Endothelial cell of umbilical vein (primary cell): ENCODE measurements around the gene SRPK2. TPM values are rescaled to one million over a fixed set of nuclear protein-coding genes. Genes with fewer than 3 reads are reported as not detected.

Experiments
- BruUV-seq: library from RNA; stranded (reverse); fragments of 400-500 nt; replicated peaks from 2 replicates; lab custom pipeline; 2021; lab: Mats Ljungman, UMichigan
- CTCF ChIA-PET: fragments of 300-600, 350-600 bp; sonication (Branson Sonifier 250); formaldehyde crosslinking; loops from one replicate; lab custom pipeline; 2021; ENCODE audit warnings: antibody characterized with exemption, inconsistent platforms; lab: Charles Lee
- POLR2A ChIA-PET: fragments of 300-600, 350-600 bp; sonication (Branson Sonifier 250); formaldehyde crosslinking; loops from one replicate; lab custom pipeline; 2021; ENCODE audit warnings: antibody characterized with exemption, inconsistent platforms; lab: Charles Lee
- DNase-seq: peaks from one replicate; pipeline ENCODE4 v3.0.0-alpha.2; 2011; ENCODE audit warnings: low read depth, low spot score
- FAIRE-seq: peaks from 2 replicates; lab custom pipeline; 2011; peaks lifted over from hg19 to GRCh38; lab: Jason Lieb, UNC
- H2AFZ ChIP-seq: 2 replicates; pipeline ENCODE4 v1.6.0; 2012; ENCODE audit warnings: low read depth, low read length, control low read depth, inconsistent platforms
- H3K27ac ChIP-seq: 2 replicates; pipeline ENCODE4 v1.5.1; 2011; ENCODE audit warnings: low read depth, mild to moderate bottlenecking, control low read depth, low read length, moderate library complexity; ENCODE audit not compliant: insufficient read depth
- H3K27me3 ChIP-seq, 2 experiments: 2 replicates each; pipeline versions ENCODE4 v1.6.0 to v1.6.1; 2011; ENCODE audit warnings: low read length in 2 of 2, mixed read lengths in 1 of 2; ENCODE audit not compliant: control insufficient read depth in 2 of 2, insufficient read depth in 2 of 2
- H3K36me3 ChIP-seq, 2 experiments: 2 replicates in 1 of 2; 3 replicates in 1 of 2; pipeline ENCODE4 v1.5.1; 2011; ENCODE audit warnings: low read length in 2 of 2, mild to moderate bottlenecking in 1 of 2, moderate library complexity in 1 of 2; ENCODE audit not compliant: control insufficient read depth in 2 of 2, insufficient read depth in 2 of 2; ENCODE audit errors: extremely low read depth in 1 of 2
- H3K4me1 ChIP-seq: 3 replicates; pipeline ENCODE4 v1.5.1; 2011; ENCODE audit warnings: mild to moderate bottlenecking, low read length; ENCODE audit not compliant: control insufficient read depth, insufficient read depth; ENCODE audit errors: extremely low read depth
- H3K4me2 ChIP-seq: 2 replicates; pipeline ENCODE4 v1.6.1; 2011; ENCODE audit warnings: low read length, control low read depth, mixed read lengths; ENCODE audit not compliant: insufficient read depth
- H3K4me3 ChIP-seq, 3 experiments: fragments of 200-600 bp in 1 of 3; sonication (generic), shearing (Covaris generic) in 1 of 3; replicated peaks in 1 of 3; 2 replicates each; pipeline ENCODE4 v1.5.1; 2011 to 2016; ENCODE audit warnings: control low read depth in 3 of 3, low read length in 3 of 3, mild to moderate bottlenecking in 2 of 3, inconsistent platforms in 1 of 3, low read depth in 1 of 3, moderate library complexity in 1 of 3; ENCODE audit not compliant: insufficient read depth in 1 of 3
- H3K79me2 ChIP-seq: 2 replicates; pipeline ENCODE4 v1.6.0; 2012; ENCODE audit warnings: low read length, inconsistent platforms; ENCODE audit not compliant: control insufficient read depth, insufficient read depth
- H3K9ac ChIP-seq: replicated peaks from 2 replicates; pipeline ENCODE3; 2011; ENCODE audit warnings: low read length, control low read depth; ENCODE audit not compliant: insufficient read depth; ENCODE audit errors: extremely low read depth
- H3K9me1 ChIP-seq: replicated peaks from 3 replicates; pipeline ENCODE4 v1.6.0; 2011; ENCODE audit warnings: mild to moderate bottlenecking, low read length; ENCODE audit not compliant: control insufficient read depth, insufficient read depth; ENCODE audit errors: extremely low read depth
- H3K9me3 ChIP-seq: replicated peaks from 2 replicates; pipeline ENCODE4 v1.5.1; 2012; ENCODE audit warnings: low read length, inconsistent platforms; ENCODE audit not compliant: control insufficient read depth, insufficient read depth
- H4K20me1 ChIP-seq: replicated peaks from 2 replicates; pipeline ENCODE3; 2011; ENCODE audit warnings: mild to moderate bottlenecking, low read length; ENCODE audit not compliant: control insufficient read depth, insufficient read depth; ENCODE audit errors: extremely low read depth
- CTCF ChIP-seq, 2 donors: IDR thresholded peaks; 1 replicate in 1 of 2; 2 replicates in 1 of 2; pipeline ENCODE4 v1.5.1; 2011; ENCODE audit warnings: low read length in 2 of 2, mild to moderate bottlenecking in 2 of 2, moderate library complexity in 2 of 2, control low read depth in 1 of 2, inconsistent platforms in 1 of 2, low read depth in 1 of 2; ENCODE audit not compliant: insufficient read depth in 1 of 2; ENCODE audit errors: extremely low read depth in 1 of 2
- dilution Hi-C: fragments of 300-500 bp; cut with MboI; formaldehyde crosslinking; loops from one replicate; pipeline ENCODE4 v1.15.0; 2019; ENCODE audit warnings: low sequenced_read_pairs; ENCODE audit not compliant: extremely low pct_ligation_motif_present
- intact Hi-C: fragments of 100-400 bp; cut with micrococcal nuclease; formaldehyde crosslinking; loops from one replicate; pipeline ENCODE4 v1.10.0; 2022
- polyA plus RNA-seq, 4 experiments: library from polyadenylated mRNA; depleted of rRNA in 3 of 4; stranded (reverse) in 3 of 4; unstranded in 1 of 4; fragments of >200 nt; gene quantifications; 2 replicates each; pipeline versions ENCODE4 v1.2.1 to v1.2.3, GENCODE V29; 2011 to 2012; ENCODE audit warnings: missing spikeins in 1 of 4
- total RNA-seq: library from RNA; stranded (reverse); gene quantifications from 2 replicates; pipeline ENCODE4 v1.2.3, GENCODE V29; 2021

The SRPK2 gene
- total and polyA plus RNA-seq, 2 donors (not counting 3 experiments of a cell fraction or from before 2014, with no cell fraction given) = 13.4 to 55.2 TPM

- Histone ChIP-seq H3K9ac (no peak overlapping the region), H3K79me2 (peaks cover 26% of the 10 kb centered on the region), H3K4me3 (no peak overlapping the region), H3K27me3 (no peaks in the 10 kb centered on the region), H3K36me3 (no peaks in the 10 kb centered on the region), H2AFZ (no peak overlapping the region), H3K4me2 (no peak overlapping the region), H4K20me1 (peaks cover 2% of the 10 kb centered on the region), H3K4me1 (no peaks in the 10 kb centered on the region), H3K27ac (no peak overlapping the region), H3K9me3 (no peaks in the 10 kb centered on the region), H3K9me1 (no peaks in the 10 kb centered on the region)
- FAIRE-seq (no peak), DNase-seq (no peak)
- TF ChIP-seq CTCF (IDR thresholded peaks at IDR 0.05; ENCODE audit: extremely low read depth in 1 of 2, insufficient read depth in 1 of 2, low read depth in 1 of 2, low read length in 2 of 2) = no peak
- intact Hi-C loops = no loop called here
- ChIA-PET CTCF (interaction anchor here (0.6 kb wide), 1 partner anchor 160 kb away, joined by 4 read pairs; no protein-coding TSS in a partner anchor), POLR2A (no interaction called here)
- no TSS peak for BruUV-seq
- dilution Hi-C loops = no loop called here
Measured at GRCh38 chr7:105278565-105278964, 110.2 kb downstream of the SRPK2 start.

DNA sequence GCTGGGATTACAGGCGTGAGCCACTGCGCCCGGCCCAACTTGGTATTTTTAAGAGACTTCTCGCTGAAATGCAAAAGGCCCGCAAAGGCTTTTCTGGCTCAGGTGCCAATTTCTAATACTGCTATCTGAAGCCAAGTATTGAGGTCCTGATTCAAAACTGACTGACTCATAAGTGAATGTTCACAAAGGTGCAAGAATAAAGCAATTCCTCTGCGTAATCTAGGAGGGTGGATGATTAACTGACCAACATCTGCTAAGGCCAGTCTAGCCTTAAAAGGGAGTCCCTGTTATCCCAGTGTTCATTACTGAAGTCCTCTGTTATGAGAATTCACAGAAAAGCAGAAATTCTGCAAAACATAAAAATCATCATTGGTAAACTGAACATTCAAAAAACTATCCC, 111.4 kb downstream of the SRPK2 start:
- dilution Hi-C loops (no loop called here), intact Hi-C loops (no loop called here)
- no peak for TF ChIP-seq CTCF (IDR thresholded peaks at IDR 0.05; ENCODE audit: extremely low read depth in 1 of 2, insufficient read depth in 1 of 2, low read depth in 1 of 2, low read length in 2 of 2)
- Histone ChIP-seq H3K27ac (no peak overlapping the region), H2AFZ (no peak overlapping the region), H3K9me3 (no peaks in the 10 kb centered on the region), H3K4me2 (no peak overlapping the region), H3K36me3 (no peaks in the 10 kb centered on the region), H3K4me3 (no peak overlapping the region), H3K9ac (no peak overlapping the region), H3K4me1 (no peaks in the 10 kb centered on the region), H3K9me1 (no peaks in the 10 kb centered on the region), H4K20me1 (peaks cover 2% of the 10 kb centered on the region), H3K79me2 (peaks cover 24% of the 10 kb centered on the region), H3K27me3 (no peaks in the 10 kb centered on the region)
- ChIA-PET CTCF (interaction anchor here (1.6 kb wide), 1 partner anchor 153 kb away, joined by 4 read pairs; no protein-coding TSS in a partner anchor), POLR2A (no interaction called here)
- BruUV-seq = no TSS peak
- FAIRE-seq (no peak), DNase-seq (no peak)
